GM18909 (cell line): Measurements from ENCODE around the gene NRK.
"Not testable (repeated sequence)": the region's sequence is repeated elsewhere in the genome, so short reads cannot be mapped to it uniquely, and the experiment has no call there.

Source experiments
- ATAC-seq: cut with Tn5 transposase; IDR thresholded peaks from one replicate; pipeline ENCODE4 v1.9.1; 2021; ENCODE audit warnings: mild to moderate bottlenecking; ENCODE audit not compliant: unreplicated experiment, poor library complexity

NRK gene

GRCh38 chrX:105874790-105875189, 52.5 kb downstream of the NRK start:
- no peak for ATAC-seq

- ATAC-seq: no peak
Measured at GRCh38 chrX:105876658-105877057, 54.3 kb downstream of the NRK start.

GRCh38 chrX:105880491-105880890, 58.2 kb downstream of the NRK start:
- ATAC-seq: no peak

GRCh38 chrX:105882581-105883275, 60.4 kb downstream of the NRK start:
- no peak for ATAC-seq

- no peak for ATAC-seq
Measured at GRCh38 chrX:105894721-105895120, 72.4 kb downstream of the NRK start.

DNA sequence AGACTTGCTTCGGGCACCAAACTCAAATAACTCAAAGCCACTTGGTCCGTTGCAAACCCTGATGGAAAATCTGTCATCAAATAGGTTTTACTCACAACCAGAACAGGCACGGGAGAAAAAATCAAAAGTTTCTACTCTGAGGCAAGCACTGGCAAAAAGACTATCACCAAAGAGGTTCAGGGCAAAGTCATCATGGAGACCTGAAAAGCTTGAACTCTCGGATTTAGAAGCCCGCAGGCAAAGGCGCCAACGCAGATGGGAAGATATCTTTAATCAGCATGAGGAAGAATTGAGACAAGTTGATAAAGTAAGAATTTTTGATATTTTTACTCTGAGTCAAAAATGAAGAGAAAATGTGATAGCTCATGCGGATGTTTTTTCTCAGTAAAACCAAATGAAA, 87.2 kb downstream of the NRK start:
- ATAC-seq: no peak

GRCh38 chrX:105910563-105911105, 88.3 kb downstream of the NRK start:
- ATAC-seq: no peak

DNA sequence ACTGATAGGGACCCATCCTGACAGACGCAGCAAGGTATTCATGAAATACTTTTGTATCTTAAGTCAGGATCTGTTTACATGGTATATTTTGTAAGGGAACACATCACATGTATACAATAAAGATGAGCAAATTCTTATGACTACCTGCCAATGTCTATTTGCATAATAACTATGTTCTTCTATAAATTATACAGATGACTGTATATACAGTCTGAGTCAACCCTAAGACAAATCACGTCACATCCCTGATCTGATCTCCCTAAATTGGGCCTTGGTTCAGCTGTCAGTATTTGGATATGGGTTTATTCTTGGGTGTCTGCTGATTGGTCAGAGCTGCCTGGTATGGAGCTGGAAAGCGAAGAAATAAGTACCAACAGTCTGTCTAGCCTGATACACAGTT, 122.9 kb downstream of the NRK start:
- no peak for ATAC-seq

DNA sequence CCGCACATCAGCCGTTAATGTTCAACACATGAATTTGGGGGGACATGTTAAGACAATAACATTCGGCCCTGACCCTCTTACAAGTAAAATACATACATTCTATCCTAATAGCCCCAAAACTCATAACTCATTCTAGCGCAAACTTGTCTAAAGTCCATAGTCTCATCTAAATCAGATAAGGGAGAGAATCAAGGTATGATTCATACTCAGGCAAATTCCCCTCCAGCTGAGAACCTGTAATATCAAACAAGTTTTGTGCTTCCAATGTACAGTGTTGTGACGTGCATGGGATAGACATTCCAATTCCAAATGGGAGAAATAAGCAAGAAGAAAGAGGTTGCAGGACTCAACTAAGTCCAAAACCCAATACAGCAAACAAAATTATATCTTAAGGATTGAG, 147.1 kb downstream of the NRK start:
- no peak for ATAC-seq

GRCh38 chrX:105972690-105973386, 150.5 kb downstream of the NRK start:
- ATAC-seq: no peak

DNA sequence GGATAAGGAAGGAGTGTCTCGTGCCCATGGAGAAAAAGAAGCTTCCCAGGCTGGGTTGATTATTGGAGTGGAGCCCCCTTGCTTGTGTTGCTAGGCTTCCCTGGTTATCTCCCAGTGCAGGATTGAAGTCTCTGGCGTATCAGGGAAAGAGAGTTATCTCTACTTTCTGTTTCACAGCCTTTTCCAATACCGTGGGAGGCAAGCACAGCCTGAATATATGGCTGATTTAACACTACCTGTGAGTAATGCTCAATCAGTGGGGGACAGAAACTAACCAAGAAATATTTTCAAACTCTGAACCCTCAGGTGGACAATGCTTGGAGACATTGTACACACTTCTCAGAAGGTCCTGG, 151.0 kb downstream of the NRK start:
- ATAC-seq: no peak

DNA sequence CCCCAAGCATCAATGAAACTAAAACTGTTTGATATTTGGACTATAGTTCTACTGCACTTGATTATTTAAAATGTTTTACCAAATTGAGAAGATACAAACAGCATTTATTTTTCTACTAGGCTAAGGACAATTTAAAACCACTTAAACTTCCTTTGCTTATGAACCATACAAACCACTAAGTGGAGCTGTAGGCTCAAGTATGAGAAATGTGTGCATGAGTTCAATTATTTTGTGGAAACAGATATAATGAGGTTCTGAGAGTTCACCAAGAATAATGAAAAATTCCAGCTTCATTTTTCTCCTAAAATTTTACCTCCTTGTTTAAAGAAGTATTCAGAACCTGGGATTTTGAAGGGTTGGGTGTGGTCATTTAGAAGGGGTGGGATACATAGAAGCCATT, 153.0 kb downstream of the NRK start:
- ATAC-seq: no peak

- ATAC-seq: no peak
Measured at GRCh38 chrX:105981772-105982485, 159.6 kb downstream of the NRK start.

GRCh38 chrX:105988487-105988886, 166.1 kb downstream of the NRK start:
- not testable (repeated sequence) for ATAC-seq

- ATAC-seq: no peak
Measured at GRCh38 chrX:105999294-105999693, 177.0 kb downstream of the NRK start.

DNA sequence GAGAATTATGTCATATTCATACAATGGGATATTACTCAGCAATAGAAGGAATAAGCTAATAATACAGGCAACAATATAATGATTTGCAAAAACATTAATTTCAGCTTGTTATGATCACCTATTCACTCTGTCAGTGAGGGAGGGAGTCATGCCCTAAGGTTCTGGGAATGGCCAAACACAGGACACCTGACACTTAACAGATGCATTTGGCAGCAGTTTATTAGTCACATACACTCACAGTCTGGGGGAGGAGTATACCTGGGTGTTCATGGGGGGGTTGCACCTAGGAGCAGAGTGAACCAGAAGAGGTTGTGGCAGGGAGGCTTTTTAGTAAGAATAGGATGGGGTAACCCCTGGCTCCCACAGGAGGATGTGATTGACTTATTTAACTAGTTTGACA, 177.9 kb downstream of the NRK start:
- no peak for ATAC-seq

DNA sequence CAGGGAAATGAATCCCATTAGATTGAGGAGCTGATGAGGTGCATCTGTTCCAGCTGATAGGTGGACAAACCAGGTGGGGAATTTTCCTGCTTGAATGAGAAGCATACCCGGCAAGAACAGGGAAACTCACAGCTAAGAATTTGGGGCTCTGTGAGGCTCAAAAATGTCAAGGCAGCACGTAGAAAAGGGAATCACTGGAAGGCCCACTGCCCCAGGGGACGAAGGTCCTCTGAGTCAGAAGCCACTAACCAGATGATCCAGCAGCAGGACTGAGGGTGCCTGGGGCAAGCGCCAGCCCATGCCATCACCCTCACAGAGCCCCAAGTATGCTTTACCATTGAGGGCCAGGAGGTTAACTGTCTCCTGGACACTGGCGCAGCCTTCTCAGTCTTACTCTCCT, 178.3 kb downstream of the NRK start:
- ATAC-seq: not testable (repeated sequence)

DNA sequence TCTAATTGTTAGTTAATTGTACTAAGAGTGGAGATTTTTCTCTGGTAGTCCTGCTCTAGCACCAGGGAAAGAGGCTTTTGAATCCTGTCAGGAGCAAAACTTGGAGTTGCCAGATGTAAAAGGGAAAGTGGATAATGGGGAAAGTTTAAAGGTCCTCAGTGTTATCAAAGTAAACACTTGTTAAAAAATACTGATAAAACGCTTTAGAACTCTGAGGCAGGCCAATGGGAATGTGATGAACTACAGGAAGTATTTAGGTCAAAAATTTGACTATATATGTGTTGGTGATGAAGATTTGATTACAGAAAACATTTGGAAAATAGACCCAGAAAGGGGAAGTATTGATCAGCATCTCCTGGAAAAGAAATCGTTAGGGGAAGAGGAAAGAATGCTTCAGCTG, 183.3 kb downstream of the NRK start:
- ATAC-seq: no peak

DNA sequence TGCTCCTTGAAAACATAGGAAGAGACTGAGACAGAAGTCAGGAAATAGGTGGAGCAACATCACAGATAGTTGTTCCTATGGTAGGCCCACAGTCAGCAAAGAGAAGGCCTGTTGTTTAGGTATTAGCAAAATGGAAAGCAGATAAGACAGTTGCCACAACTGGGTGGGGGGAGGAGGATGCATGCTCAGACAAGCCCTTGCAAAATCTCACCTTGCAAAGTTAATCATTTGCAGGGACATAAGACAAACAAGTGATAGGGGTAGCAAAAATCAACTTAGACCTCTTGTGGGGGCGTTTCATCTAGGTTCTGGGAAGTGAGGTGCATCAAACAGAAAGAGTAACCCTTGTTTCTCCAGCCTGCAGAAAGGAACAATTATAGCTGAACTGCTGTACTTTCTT, 185.5 kb downstream of the NRK start:
- no peak for ATAC-seq
